B cell (primary cell): ENCODE data around the gene ABCB6. TPM values are rescaled to one million over a fixed set of nuclear protein-coding genes. Genes with fewer than 3 reads are reported as not detected.
A peak's percentile ranks its signal among the peaks of the same experiment; 100 is the strongest.

Source experiments
- ATAC-seq: fragments of 200-7000 bp; cut with Tn5 transposase; one replicate; pipeline ENCODE4 v1.10.0; 2021; ENCODE audit warnings: low read depth, mild to moderate bottlenecking, moderate number of reproducible peaks, moderate library complexity
- CTCF ChIA-PET: fragments of 350-600 bp; sonication (Branson Sonifier 250); formaldehyde crosslinking; loops from one replicate; lab custom pipeline; 2021; ENCODE audit warnings: antibody characterized with exemption, inconsistent platforms; lab: Charles Lee
- POLR2A ChIA-PET: fragments of 350-600 bp; sonication (Branson Sonifier 250); formaldehyde crosslinking; loops from one replicate; lab custom pipeline; 2021; ENCODE audit warnings: antibody characterized with exemption; lab: Charles Lee
- DNase-seq: peaks from one replicate; pipeline ENCODE4 v3.0.0; 2013
- H2AFZ ChIP-seq: 2 replicates; pipeline ENCODE4 v1.6.1; 2012; ENCODE audit warnings: mild to moderate bottlenecking, low read depth, low read length; ENCODE audit not compliant: insufficient read depth, poor library complexity, severe bottlenecking
- H3K27ac ChIP-seq, 2 donors: 1 replicate in 1 of 2; 2 replicates in 1 of 2; pipeline ENCODE4 v1.5.1; 2012 to 2013; ENCODE audit warnings: low read length in 2 of 2, mild to moderate bottlenecking in 2 of 2, moderate library complexity in 1 of 2
- H3K27me3 ChIP-seq, 4 experiments: fragments of 200-600 bp in 1 of 4; sonication (generic) in 1 of 4; replicated peaks in 1 of 4; 1 replicate in 2 of 4; 2 replicates in 2 of 4; pipeline versions ENCODE4 v1.6.1 to v1.7.0; 2013 to 2016; ENCODE audit warnings: low read length in 3 of 4, mild to moderate bottlenecking in 2 of 4, mixed read lengths in 1 of 4, moderate library complexity in 1 of 4; ENCODE audit not compliant: insufficient read depth in 4 of 4, control insufficient read depth in 3 of 4; ENCODE audit errors: control extremely low read depth in 1 of 4
- H3K36me3 ChIP-seq, 2 experiments: replicated peaks in 1 of 2; 1 replicate in 1 of 2; 2 replicates in 1 of 2; pipeline versions ENCODE4 v1.6.1 to v1.7.1; 2013; ENCODE audit warnings: low read length in 1 of 2; ENCODE audit not compliant: insufficient read depth in 2 of 2, control insufficient read depth in 1 of 2; ENCODE audit errors: control extremely low read depth in 1 of 2, extremely low read depth in 1 of 2
- H3K4me1 ChIP-seq, 2 donors: fragments of 200-600 bp in 1 of 2; sonication (generic) in 1 of 2; 1 replicate in 1 of 2; 2 replicates in 1 of 2; pipeline versions ENCODE4 v1.5.1 to v1.6.1; 2013 to 2017; ENCODE audit warnings: low read length in 2 of 2; ENCODE audit not compliant: control insufficient read depth in 2 of 2, insufficient read depth in 2 of 2
- H3K4me2 ChIP-seq: replicated peaks from 2 replicates; pipeline ENCODE3; 2012; ENCODE audit warnings: mild to moderate bottlenecking, low read depth, low read length; ENCODE audit not compliant: poor library complexity, severe bottlenecking
- H3K4me3 ChIP-seq, 5 experiments: fragments of 200-600 bp in 1 of 5; sonication (generic) in 1 of 5; 1 replicate in 3 of 5; 2 replicates in 2 of 5; pipeline versions ENCODE4 v1.5.1 to v1.7.0; 2011 to 2016; ENCODE audit warnings: low read length in 4 of 5, mild to moderate bottlenecking in 4 of 5, low read depth in 2 of 5, control low read depth in 1 of 5, moderate library complexity in 1 of 5; ENCODE audit not compliant: insufficient read depth in 1 of 5; ENCODE audit errors: control extremely low read depth in 1 of 5, extremely low read depth in 1 of 5
- H3K79me2 ChIP-seq: fragments of 200-600 bp; sonication (generic); one replicate; pipeline ENCODE4 v1.6.0; 2016; ENCODE audit warnings: low read length; ENCODE audit not compliant: control insufficient read depth, insufficient read depth
- H3K9ac ChIP-seq: fragments of 200-600 bp; sonication (generic); 2 replicates; pipeline ENCODE4 v1.6.1; 2017; ENCODE audit warnings: mild to moderate bottlenecking, low read length, moderate library complexity
- H3K9me3 ChIP-seq, 3 donors: one replicate each; pipeline versions ENCODE4 v1.6.1 to v1.7.1; 2013; ENCODE audit warnings: low read length in 2 of 3; ENCODE audit not compliant: control insufficient read depth in 2 of 3, insufficient read depth in 1 of 3; ENCODE audit errors: control extremely low read depth in 1 of 3
- H4K20me1 ChIP-seq: 2 replicates; pipeline ENCODE4 v1.6.0; 2012; ENCODE audit warnings: mild to moderate bottlenecking, low read length; ENCODE audit not compliant: insufficient read depth, control insufficient read depth, poor library complexity, severe bottlenecking
- H3K27ac Mint-ChIP-seq: one replicate; pipeline ENCODE4 v1.8.0; 2021; ENCODE audit warnings: mixed read lengths
- H3K27me3 Mint-ChIP-seq: one replicate; pipeline ENCODE4 v1.8.0; 2021; ENCODE audit warnings: mixed read lengths
- H3K4me1 Mint-ChIP-seq: one replicate; pipeline ENCODE4 v1.8.0; 2021; ENCODE audit warnings: mixed read lengths
- H3K4me3 Mint-ChIP-seq: one replicate; pipeline ENCODE4 v1.8.0; 2021; ENCODE audit warnings: mixed read lengths
- H3K9me3 Mint-ChIP-seq: one replicate; pipeline ENCODE4 v1.8.0; 2022; ENCODE audit warnings: mixed read lengths; ENCODE audit not compliant: insufficient read depth
- EZH2 ChIP-seq: IDR thresholded peaks from 2 replicates; pipeline ENCODE4 v1.6.1; 2012; ENCODE audit warnings: borderline replicate concordance, low read depth, mild to moderate bottlenecking, moderate library complexity, low read length; ENCODE audit not compliant: insufficient read depth, poor library complexity, severe bottlenecking
- WGBS: methylation state at CpG from one replicate; pipeline ENCODE4 v1.1.5; 2013; ENCODE audit warnings: missing lambda C conversion rate; ENCODE audit not compliant: insufficient coverage; 5-methylcytosine and 5-hydroxymethylcytosine counted together
- intact Hi-C: fragments of 100-400 bp; cut with micrococcal nuclease; formaldehyde crosslinking; loops from one replicate; pipeline ENCODE4 v1.10.0; 2022
- polyA plus RNA-seq: library from polyadenylated mRNA; depleted of rRNA; stranded (reverse); fragments of >200 nt; gene quantifications from 2 replicates; pipeline ENCODE4 v1.2.3, GENCODE V29; 2012
- total RNA-seq, 2 donors: library from RNA; stranded (reverse); fragments of 120-200 nt in 1 of 2; gene quantifications; 1 replicate in 1 of 2; 2 replicates in 1 of 2; pipeline versions ENCODE4 v1.2.3 to v1.2.4, GENCODE V29; 2013 to 2022
- TF ChIP-seq, protein P1 (sequence below): fragments of 200-600 bp; IDR thresholded peaks from one replicate; pipeline ENCODE4 v1.8.0; 2022; ENCODE audit warnings: antibody characterized with exemption, mild to moderate bottlenecking

ABCB6 gene
- total and polyA plus RNA-seq, 2 donors (not counting 1 experiment from before 2014, with no cell fraction given), result 10.5 to 15.3 TPM

DNA sequence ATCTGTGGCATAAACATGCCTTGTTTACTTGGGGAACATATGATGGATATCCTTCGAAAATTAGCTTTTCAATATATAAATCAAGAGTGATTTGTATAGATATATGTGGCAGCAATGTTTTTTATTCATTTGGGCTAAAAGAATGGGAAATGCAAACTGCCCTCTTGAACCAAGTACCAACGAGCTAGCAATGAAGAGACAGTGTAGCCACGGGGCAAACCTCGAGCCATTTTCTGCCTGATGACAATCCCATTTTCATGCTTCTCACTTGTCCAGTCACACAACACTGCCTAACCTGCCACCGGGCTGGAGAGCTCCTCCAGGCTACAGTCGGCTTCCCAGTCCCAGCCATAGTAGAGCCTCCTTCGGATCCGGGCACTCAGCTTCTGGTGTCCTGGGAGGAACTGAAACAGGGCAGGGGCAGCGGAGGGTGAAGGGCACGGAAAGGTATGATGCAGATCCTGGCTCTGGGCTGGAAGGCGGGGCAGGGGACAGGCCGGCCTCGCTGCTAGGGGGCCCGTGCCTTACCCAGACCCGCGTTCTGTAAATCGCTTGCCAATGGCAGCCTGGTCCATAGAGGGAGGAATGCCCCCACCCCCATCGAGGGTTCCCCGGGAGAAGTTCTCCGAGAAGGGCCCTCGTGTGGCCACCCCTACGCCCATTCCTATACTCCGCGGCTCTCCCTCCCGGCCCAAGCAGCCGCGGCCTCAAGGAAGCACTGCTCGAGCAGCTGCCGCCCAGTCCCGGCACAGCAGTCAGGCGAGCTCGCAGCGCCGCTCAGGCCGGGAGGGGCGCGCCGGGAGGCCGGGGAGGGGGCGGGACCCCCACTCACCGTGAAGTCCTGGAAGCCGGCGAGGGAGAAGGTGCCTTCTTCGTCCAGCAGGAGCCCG, 42.6 kb downstream of the ABCB6 start:
- TF ChIP-seq EZH2, result no peak
- TF ChIP-seq, protein P1, sequence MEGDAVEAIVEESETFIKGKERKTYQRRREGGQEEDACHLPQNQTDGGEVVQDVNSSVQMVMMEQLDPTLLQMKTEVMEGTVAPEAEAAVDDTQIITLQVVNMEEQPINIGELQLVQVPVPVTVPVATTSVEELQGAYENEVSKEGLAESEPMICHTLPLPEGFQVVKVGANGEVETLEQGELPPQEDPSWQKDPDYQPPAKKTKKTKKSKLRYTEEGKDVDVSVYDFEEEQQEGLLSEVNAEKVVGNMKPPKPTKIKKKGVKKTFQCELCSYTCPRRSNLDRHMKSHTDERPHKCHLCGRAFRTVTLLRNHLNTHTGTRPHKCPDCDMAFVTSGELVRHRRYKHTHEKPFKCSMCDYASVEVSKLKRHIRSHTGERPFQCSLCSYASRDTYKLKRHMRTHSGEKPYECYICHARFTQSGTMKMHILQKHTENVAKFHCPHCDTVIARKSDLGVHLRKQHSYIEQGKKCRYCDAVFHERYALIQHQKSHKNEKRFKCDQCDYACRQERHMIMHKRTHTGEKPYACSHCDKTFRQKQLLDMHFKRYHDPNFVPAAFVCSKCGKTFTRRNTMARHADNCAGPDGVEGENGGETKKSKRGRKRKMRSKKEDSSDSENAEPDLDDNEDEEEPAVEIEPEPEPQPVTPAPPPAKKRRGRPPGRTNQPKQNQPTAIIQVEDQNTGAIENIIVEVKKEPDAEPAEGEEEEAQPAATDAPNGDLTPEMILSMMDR, result no peak
- H3K27me3 ChIP-seq, result no peaks in the 10 kb centered on the region
- DNase-seq (peak; percentile 88), ATAC-seq (peak; percentile 52)
- H3K27ac ChIP-seq, result peak overlapping the region; percentile 94 to 97
- no peaks in the 10 kb centered on the region for H3K9me3 Mint-ChIP-seq
- ChIA-PET CTCF (interaction anchor here (0.8 to 8.6 kb wide), 18 partner anchors 10 to 425 kb away, joined by 3 to 136 read pairs (median 7); partner anchors contain the start of genes ABCB6, ANKZF1, ATG9A and DNAJB2), POLR2A (interaction anchor here (0.5 to 4.0 kb wide), 17 partner anchors 17 to 295 kb away, joined by 3 to 46 read pairs (median 8); partner anchors contain the start of genes ABCB6, ANKZF1, ATG9A and DNAJB2)
- peak overlapping the region; percentile 83 for H2AFZ ChIP-seq
- no peaks in the 10 kb centered on the region for H3K27me3 Mint-ChIP-seq
- H4K20me1 ChIP-seq, result peaks cover 54% of the 10 kb centered on the region
- peak overlapping the region; percentile 99 for H3K4me3 Mint-ChIP-seq
- peaks cover 3 to 58% of the 10 kb centered on the region in 2 experiments for H3K36me3 ChIP-seq
- WGBS, result under 1% methylated on average over 42 of the region's 45 CpGs
- H3K4me2 ChIP-seq, result peak overlapping the region; percentile 83
- intact Hi-C loops, result loop anchor here (1.0 to 5.0 kb wide), 10 partner anchors 16 to 959 kb away; partner anchors contain the start of genes ANKZF1, ARPC2, ATG9A and CNOT9
- H3K4me1 ChIP-seq, result peaks cover 17 to 55% of the 10 kb centered on the region in 2 donors
- H3K79me2 ChIP-seq, result peaks cover 50% of the 10 kb centered on the region
- H3K27ac Mint-ChIP-seq, result peak overlapping the region; percentile 99
- peaks cover 47% of the 10 kb centered on the region for H3K4me1 Mint-ChIP-seq
- peak overlapping the region; percentile 71 to 97 (median 94) for H3K4me3 ChIP-seq
- no peaks in the 10 kb centered on the region for H3K9me3 ChIP-seq
- H3K9ac ChIP-seq, result peak overlapping the region; percentile 97
